H1 (cell line): ENCODE data around the gene SYNPR. TPM values are rescaled to one million over a fixed set of nuclear protein-coding genes. Genes with fewer than 3 reads are reported as not detected.

Experiments used
- CTCF ChIA-PET: fragments of 300-600 bp; sonication (Branson Sonifier 250); formaldehyde crosslinking; loops from one replicate; lab custom pipeline; 2021; ENCODE audit not compliant: partially characterized antibody; lab: Charles Lee
- POLR2A ChIA-PET: fragments of 300-600 bp; sonication (Branson Sonifier 250); formaldehyde crosslinking; loops from one replicate; lab custom pipeline; 2021; ENCODE audit warnings: inconsistent platforms; ENCODE audit not compliant: partially characterized antibody; lab: Charles Lee
- DNase-seq, 2 experiments: peaks; one replicate each; pipeline versions ENCODE4 v3.0.0 to v3.0.0-alpha.2; 2010 to 2022; ENCODE audit warnings: low spot score in 2 of 2, low read depth in 1 of 2, mixed read lengths in 1 of 2
- FAIRE-seq: peaks from 2 replicates; lab custom pipeline; 2011; peaks lifted over from hg19 to GRCh38; lab: Jason Lieb, UNC
- H2AFZ ChIP-seq: 2 replicates; pipeline ENCODE4 v1.8.1; 2012; ENCODE audit warnings: low read length, inconsistent platforms
- H2AK5ac ChIP-seq: 2 replicates; pipeline ENCODE4 v1.6.1; 2013; ENCODE audit warnings: low read depth, low read length
- H2BK120ac ChIP-seq: replicated peaks from 2 replicates; pipeline ENCODE3; 2013; ENCODE audit warnings: low read depth, low read length, inconsistent platforms
- H2BK12ac ChIP-seq: 2 replicates; pipeline ENCODE4 v1.6.1; 2013; ENCODE audit warnings: low read depth, low read length
- H2BK15ac ChIP-seq: 2 replicates; pipeline ENCODE4 v1.6.1; 2013; ENCODE audit warnings: low read length
- H2BK20ac ChIP-seq: 2 replicates; pipeline ENCODE4 v1.6.1; 2013; ENCODE audit warnings: low read length
- H2BK5ac ChIP-seq: 2 replicates; pipeline ENCODE4 v1.6.1; 2013; ENCODE audit warnings: low read depth, low read length
- H3K14ac ChIP-seq: 2 replicates; pipeline ENCODE4 v1.6.1; 2013; ENCODE audit warnings: inconsistent platforms; ENCODE audit not compliant: insufficient read length
- H3K18ac ChIP-seq: 2 replicates; pipeline ENCODE4 v1.6.1; 2013; ENCODE audit warnings: low read length; ENCODE audit errors: extremely low read depth
- H3K23ac ChIP-seq: 2 replicates; pipeline ENCODE4 v1.6.1; 2013; ENCODE audit warnings: inconsistent platforms; ENCODE audit not compliant: insufficient read length
- H3K23me2 ChIP-seq: 2 replicates; pipeline ENCODE4 v1.6.1; 2013; ENCODE audit warnings: low read depth, low read length
- H3K27ac ChIP-seq: 2 replicates; pipeline ENCODE4 v1.6.1; 2011; ENCODE audit warnings: low read depth, low read length, inconsistent platforms
- H3K27me3 ChIP-seq, 4 experiments: replicated peaks in 1 of 4; 1 replicate in 1 of 4; 2 replicates in 3 of 4; pipeline versions ENCODE4 v1.6.1 to v1.8.1; 2011 to 2013; ENCODE audit warnings: low read length in 3 of 4, mild to moderate bottlenecking in 3 of 4, inconsistent platforms in 2 of 4, mixed read lengths in 2 of 4, moderate library complexity in 1 of 4; ENCODE audit not compliant: control insufficient read depth in 3 of 4, insufficient read depth in 3 of 4; ENCODE audit errors: extremely low read depth in 1 of 4
- H3K36me3 ChIP-seq, 4 experiments: 2 replicates each; pipeline versions ENCODE4 v1.6.1 to v1.8.1; 2011 to 2013; ENCODE audit warnings: mild to moderate bottlenecking in 4 of 4, low read length in 3 of 4, moderate library complexity in 2 of 4, control low read depth in 1 of 4, inconsistent platforms in 1 of 4; ENCODE audit not compliant: insufficient read depth in 4 of 4, control insufficient read depth in 2 of 4
- H3K4ac ChIP-seq: replicated peaks from 2 replicates; pipeline ENCODE3; 2013; ENCODE audit warnings: low read length, low read depth, mixed read lengths, inconsistent platforms; ENCODE audit not compliant: insufficient read length
- H3K4me1 ChIP-seq, 4 experiments: replicated peaks in 1 of 4; 1 replicate in 1 of 4; 2 replicates in 3 of 4; pipeline versions ENCODE4 v1.6.1 to v1.8.1; 2011 to 2013; ENCODE audit warnings: low read length in 3 of 4, inconsistent platforms in 2 of 4, mixed read lengths in 1 of 4; ENCODE audit not compliant: insufficient read depth in 4 of 4, control insufficient read depth in 3 of 4
- H3K4me2 ChIP-seq, 2 experiments: 2 replicates each; pipeline versions ENCODE4 v1.6.1 to v1.8.1; 2011 to 2013; ENCODE audit warnings: low read depth in 2 of 2, low read length in 2 of 2, control low read depth in 1 of 2, inconsistent platforms in 1 of 2, mild to moderate bottlenecking in 1 of 2; ENCODE audit not compliant: insufficient read depth in 1 of 2
- H3K4me3 ChIP-seq, 4 experiments: fragments of 200-600, 300-600 bp in 1 of 4; sonication (generic), shearing (Covaris generic), sonication (Bioruptor Twin) in 1 of 4; 2 replicates each; pipeline versions ENCODE4 v1.5.1 to v1.8.1; 2011 to 2016; ENCODE audit warnings: low read length in 4 of 4, low read depth in 3 of 4, control low read depth in 2 of 4, inconsistent platforms in 2 of 4, mild to moderate bottlenecking in 2 of 4, mixed read lengths in 1 of 4, moderate library complexity in 1 of 4; ENCODE audit not compliant: insufficient read depth in 2 of 4; ENCODE audit errors: extremely low read depth in 1 of 4
- H3K56ac ChIP-seq: replicated peaks from 2 replicates; pipeline ENCODE3; 2013; ENCODE audit warnings: low read depth, mild to moderate bottlenecking, mixed read lengths, low read length, inconsistent platforms; ENCODE audit not compliant: insufficient read length
- H3K79me1 ChIP-seq: 2 replicates; pipeline ENCODE4 v1.6.1; 2013; ENCODE audit warnings: low read depth, low read length, control low read depth
- H3K79me2 ChIP-seq, 2 experiments: 2 replicates each; pipeline versions ENCODE4 v1.6.1 to v1.8.1; 2012 to 2013; ENCODE audit warnings: low read length in 2 of 2, mild to moderate bottlenecking in 2 of 2, inconsistent platforms in 1 of 2; ENCODE audit not compliant: insufficient read depth in 2 of 2, control insufficient read depth in 1 of 2
- H3K9ac ChIP-seq, 4 experiments: replicated peaks in 1 of 4; 1 replicate in 1 of 4; 2 replicates in 3 of 4; pipeline versions ENCODE4 v1.6.1 to v1.8.1; 2011 to 2013; ENCODE audit warnings: low read depth in 3 of 4, low read length in 3 of 4, control low read depth in 2 of 4, mild to moderate bottlenecking in 2 of 4, moderate library complexity in 2 of 4, inconsistent platforms in 1 of 4; ENCODE audit errors: extremely low read depth in 1 of 4
- H3K9me3 ChIP-seq, 2 experiments: 2 replicates each; pipeline versions ENCODE4 v1.6.1 to v1.8.1; 2012 to 2013; ENCODE audit warnings: mild to moderate bottlenecking in 2 of 2, moderate library complexity in 2 of 2, control low read depth in 1 of 2, inconsistent platforms in 1 of 2, low read depth in 1 of 2, low read length in 1 of 2, mixed read lengths in 1 of 2; ENCODE audit not compliant: insufficient read depth in 2 of 2
- H4K20me1 ChIP-seq, 2 experiments: replicated peaks in 1 of 2; 2 replicates each; pipeline versions ENCODE3 to v1.8.1; 2011 to 2013; ENCODE audit warnings: inconsistent platforms in 2 of 2, low read length in 2 of 2, mild to moderate bottlenecking in 1 of 2; ENCODE audit not compliant: insufficient read depth in 2 of 2, control insufficient read depth in 1 of 2
- H4K5ac ChIP-seq: 2 replicates; pipeline ENCODE4 v1.6.1; 2013; ENCODE audit warnings: low read length, low read depth, mixed read lengths, inconsistent platforms; ENCODE audit not compliant: insufficient read length
- H4K8ac ChIP-seq: 2 replicates; pipeline ENCODE4 v1.8.0; 2013; ENCODE audit warnings: mild to moderate bottlenecking, moderate library complexity, low read length, inconsistent platforms; ENCODE audit not compliant: insufficient read depth; ENCODE audit errors: extremely low read depth
- H4K91ac ChIP-seq: replicated peaks from 2 replicates; pipeline ENCODE3; 2013; ENCODE audit warnings: low read length, mixed read lengths, inconsistent platforms; ENCODE audit not compliant: insufficient read length
- ASH2L ChIP-seq: fragments of 200-600, 300-600 bp; sonication (generic); IDR thresholded peaks from one replicate; pipeline ENCODE4 v1.7.1; 2017; ENCODE audit warnings: low read length
- CREB1 ChIP-seq: IDR thresholded peaks from 2 replicates; pipeline ENCODE4 v1.6.1; 2012; ENCODE audit warnings: inconsistent platforms
- CTBP2 ChIP-seq: IDR thresholded peaks from 2 replicates; pipeline ENCODE4 v1.7.0; 2011; ENCODE audit warnings: borderline replicate concordance, mild to moderate bottlenecking, moderate library complexity, mixed read lengths, low read length; ENCODE audit not compliant: insufficient read depth, insufficient read length
- EGR1 ChIP-seq: IDR thresholded peaks from 2 replicates; pipeline ENCODE4 v1.6.1; 2011; ENCODE audit warnings: low read depth, low read length, borderline replicate concordance
- HDAC2 ChIP-seq, 2 experiments: fragments of 300-600 bp in 1 of 2; sonication (generic) in 1 of 2; IDR thresholded peaks; 2 replicates each; pipeline ENCODE4 v1.6.1; 2011 to 2012; ENCODE audit warnings: low read depth in 2 of 2, low read length in 2 of 2, mild to moderate bottlenecking in 2 of 2, moderate library complexity in 2 of 2, borderline replicate concordance in 1 of 2, inconsistent platforms in 1 of 2
- JUND ChIP-seq: IDR thresholded peaks from 2 replicates; pipeline ENCODE4 v1.6.1; 2011; ENCODE audit warnings: mild to moderate bottlenecking, improper control_type of control experiment, low read length
- NANOG ChIP-seq: IDR thresholded peaks from 2 replicates; pipeline ENCODE4 v1.6.1; 2011; ENCODE audit warnings: low read length, low read depth, mild to moderate bottlenecking, inconsistent platforms; ENCODE audit not compliant: insufficient read depth, poor library complexity, severe bottlenecking
- NRF1 ChIP-seq: IDR thresholded peaks from 2 replicates; pipeline ENCODE4 v1.6.1; 2011; ENCODE audit warnings: mild to moderate bottlenecking, low read depth, low read length, improper control_type of control experiment
- POU5F1 ChIP-seq: IDR thresholded peaks from 2 replicates; pipeline ENCODE4 v1.6.1; 2011; ENCODE audit warnings: low read depth, mild to moderate bottlenecking, low read length, moderate library complexity
- SAP30 ChIP-seq: fragments of 300-600 bp; sonication (generic); IDR thresholded peaks from 2 replicates; pipeline ENCODE4 v1.7.1; 2012; ENCODE audit warnings: low read length, moderate library complexity, mild to moderate bottlenecking, inconsistent platforms; ENCODE audit not compliant: insufficient read depth, insufficient replicate concordance
- SRF ChIP-seq: IDR thresholded peaks from 2 replicates; pipeline ENCODE4 v1.6.1; 2011; ENCODE audit warnings: mild to moderate bottlenecking, low read depth, low read length, moderate library complexity
- YY1 ChIP-seq: IDR thresholded peaks from 2 replicates; pipeline ENCODE4 v1.6.1; 2011; ENCODE audit warnings: low read depth, mild to moderate bottlenecking, low read length
- WGBS, 2 experiments: shearing (Covaris generic) in 1 of 2; methylation state at CpG; one replicate each; pipeline versions ENCODE4 v1.1.6 to v1.1.7; 2013 to 2015; ENCODE audit warnings: low lambda C conversion rate in 2 of 2, mixed read lengths in 2 of 2, inconsistent platforms in 1 of 2, low coverage in 1 of 2, missing lambda C conversion rate in 1 of 2; ENCODE audit not compliant: insufficient replicate concordance in 2 of 2, insufficient coverage in 1 of 2, insufficient read length in 1 of 2; ENCODE audit errors: extremely low coverage in 1 of 2, missing lambda C conversion rate in 1 of 2; 5-methylcytosine and 5-hydroxymethylcytosine counted together
- polyA plus RNA-seq, 7 experiments: library from polyadenylated mRNA; depleted of rRNA in 3 of 7; stranded (reverse) in 5 of 7; unstranded in 2 of 7; fragments of >200 nt in 5 of 7; fragments of 200-250 nt in 2 of 7; gene quantifications; 1 replicate in 5 of 7; 2 replicates in 1 of 7; 4 replicates in 1 of 7; pipeline versions ENCODE4 v1.2.1 to v1.2.3, GENCODE V29; 2011 to 2013; ENCODE audit warnings: missing spikeins in 2 of 7, mixed read lengths in 2 of 7
- total RNA-seq: library from RNA; stranded (reverse); fragmentation: NEBNext Ultra II Directional; extraction: Animal tissue kit (Norgen Biotek cat#: 25700); gene quantifications from 2 replicates; pipeline ENCODE4 v1.2.1, GENCODE V29; 2021
- TF ChIP-seq, protein P1 (sequence below): IDR thresholded peaks from 2 replicates; pipeline ENCODE4 v1.6.1; 2012; ENCODE audit warnings: inconsistent platforms

SYNPR gene
- total and polyA plus RNA-seq, 2 of the 8 experiments (the other 6 are each of a cell fraction or from before 2014, with no cell fraction given), result 0.39 to 0.99 TPM

DNA sequence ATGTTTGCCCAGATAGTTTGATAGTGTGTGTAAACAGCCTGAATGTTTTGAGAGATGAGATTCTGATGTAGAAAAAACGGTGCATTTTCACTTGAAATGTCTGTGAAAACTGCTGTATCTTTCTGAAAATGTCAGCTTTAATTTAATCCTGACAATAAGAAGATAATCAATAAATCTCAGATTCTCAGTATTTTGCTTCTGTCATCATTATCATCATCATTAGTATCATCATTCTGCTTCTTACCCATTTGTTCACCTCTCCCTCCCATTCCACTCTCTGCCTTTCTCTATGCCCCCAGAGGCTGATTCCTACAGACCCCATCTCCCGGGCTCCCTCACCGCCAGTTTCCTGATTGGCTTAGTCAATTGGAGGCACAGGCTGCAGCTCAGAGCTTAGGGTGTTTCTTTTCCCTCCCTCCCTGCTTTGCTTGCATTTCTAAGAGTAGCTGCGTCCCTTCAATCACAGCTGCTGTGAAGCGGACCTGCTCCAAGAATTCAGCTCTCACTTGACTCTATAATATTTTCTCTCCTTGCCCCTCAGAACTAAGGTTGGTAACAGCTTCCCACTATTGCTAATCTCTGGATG lies 366.2 kb downstream of the SYNPR start:
- CTCF ChIA-PET, result interaction anchor here (1.0 to 1.4 kb wide), 3 partner anchors 9 to 130 kb away, joined by 3 to 4 read pairs (median 3); no protein-coding TSS in a partner anchor
- Histone ChIP-seq H3K4me1 (peaks cover 2 to 6% (median 4%) of the 10 kb centered on the region in 4 experiments; a peak in 6 of 7 replicates), H4K5ac (no peak overlapping the region), H2AK5ac (no peak overlapping the region), H3K14ac (no peak overlapping the region), H2BK5ac (no peak overlapping the region), H3K9ac (no peak overlapping the region; a peak in 2 of 7 replicates), H2BK15ac (peak overlapping the region; percentile 13; the same call in 1 of the 2 replicates), H3K23ac (no peak overlapping the region), H2BK120ac (no peak overlapping the region), H3K79me2 (no peaks in the 10 kb centered on the region), H3K18ac (no peak overlapping the region), H2BK12ac (no peak overlapping the region; the same call in 1 of the 2 replicates), H3K79me1 (no peaks in the 10 kb centered on the region), H2BK20ac (no peak overlapping the region), H3K9me3 (no peaks in the 10 kb centered on the region), H3K27me3 (no peaks in the 10 kb centered on the region), H4K20me1 (no peaks in the 10 kb centered on the region), H3K27ac (no peak overlapping the region), H4K91ac (no peak overlapping the region), H3K4me2 (peak overlapping the region; percentile 39 to 65; a peak in 3 of 4 replicates), H3K56ac (no peak overlapping the region), H3K4me3 (peak overlapping the region in 2 of 4 experiments; percentile 64 to 70; a peak in 3 of 8 replicates), H3K23me2 (no peaks in the 10 kb centered on the region), H3K36me3 (no peaks in the 10 kb centered on the region), H2AFZ (no peak overlapping the region), H3K4ac (peak overlapping the region; percentile 61), H4K8ac (no peak overlapping the region)
- peak in 1 of 2 experiments; percentile 9 for DNase-seq
- no peak for FAIRE-seq
- 57% methylated on average over 5 of the region's 5 CpGs; no CpG with 5 or more reads in 1 of the 2 experiments for WGBS, 2 experiments
- POLR2A ChIA-PET, result interaction anchor here (1.6 kb wide), 1 partner anchor 17 kb away, joined by 6 read pairs; no protein-coding TSS in a partner anchor
- no peak for TF ChIP-seq YY1
- no peak for TF ChIP-seq ASH2L
- no peak for TF ChIP-seq SAP30
- no peak for TF ChIP-seq EGR1
- TF ChIP-seq NRF1, result no peak
- no peak for TF ChIP-seq CTBP2
- no peak for TF ChIP-seq NANOG
- no peak for TF ChIP-seq CREB1
- TF ChIP-seq POU5F1, result no peak
- no peak for TF ChIP-seq SRF
- no peak for TF ChIP-seq JUND
- TF ChIP-seq, protein P1, sequence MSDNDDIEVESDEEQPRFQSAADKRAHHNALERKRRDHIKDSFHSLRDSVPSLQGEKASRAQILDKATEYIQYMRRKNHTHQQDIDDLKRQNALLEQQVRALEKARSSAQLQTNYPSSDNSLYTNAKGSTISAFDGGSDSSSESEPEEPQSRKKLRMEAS, result no peak
- no peak for TF ChIP-seq HDAC2 (IDR thresholded peaks at IDR 0.05; ENCODE audit: borderline replicate concordance in 1 of 2, low read depth in 2 of 2, low read length in 2 of 2)
